Activated T-helper 1 cell treated with Interleukin-2 at 50 U/mL for 16 hours (primary cell): ENCODE measurements around the gene GRHL1.
"Not testable (repeated sequence)": the region's sequence is repeated elsewhere in the genome, so short reads cannot be mapped to it uniquely, and the experiment has no call there.

Experiments
- DNase-seq: peaks from one replicate; pipeline ENCODE4 v3.0.0-alpha.2; 2020; ENCODE audit warnings: low read depth

The GRHL1 gene

DNA sequence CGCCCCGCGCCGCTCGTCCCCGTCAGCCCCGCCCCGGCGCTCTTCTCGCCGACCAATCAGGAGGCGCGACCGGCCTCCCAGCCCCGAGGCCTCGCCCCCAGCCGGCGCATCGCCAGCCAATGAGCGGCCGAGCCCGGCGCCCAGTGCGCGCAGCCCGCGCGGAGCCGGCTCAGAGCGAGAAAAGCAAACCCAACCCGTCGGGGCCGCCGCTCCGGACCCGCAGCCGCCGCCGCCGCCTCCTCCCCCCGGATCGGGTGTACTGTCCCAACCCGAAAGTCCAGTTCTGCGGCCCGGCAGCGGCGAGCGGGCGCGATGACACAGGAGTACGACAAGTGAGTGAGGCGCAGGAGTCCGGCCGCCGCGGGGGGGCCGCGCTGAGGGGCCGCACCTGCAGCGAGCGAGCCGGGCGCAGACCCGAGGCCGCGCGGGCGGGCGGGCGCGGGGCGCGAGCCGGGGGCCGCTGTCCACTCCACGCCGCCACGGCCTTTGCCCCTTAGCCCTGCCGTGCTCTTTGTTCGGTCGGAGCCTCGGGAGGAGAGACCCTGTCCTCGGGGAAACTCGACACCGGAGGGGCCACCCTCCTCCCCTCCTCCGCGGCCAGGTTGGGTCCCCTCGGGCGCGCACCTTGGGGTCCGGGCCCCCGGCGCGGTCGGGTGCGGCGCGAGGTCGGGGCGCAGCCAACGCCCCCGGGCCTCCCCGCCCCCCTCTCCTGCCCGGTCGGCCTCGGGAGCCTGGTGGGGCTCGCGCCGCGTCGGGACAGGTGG, at the start of gene GRHL1:
Gene GRHL1, plus strand, starts transcription at position 172 of the 764 bp plus-strand sequence. Its CDS starts 141 bp downstream, at position 313.
- peak; percentile 87 for DNase-seq

DNA sequence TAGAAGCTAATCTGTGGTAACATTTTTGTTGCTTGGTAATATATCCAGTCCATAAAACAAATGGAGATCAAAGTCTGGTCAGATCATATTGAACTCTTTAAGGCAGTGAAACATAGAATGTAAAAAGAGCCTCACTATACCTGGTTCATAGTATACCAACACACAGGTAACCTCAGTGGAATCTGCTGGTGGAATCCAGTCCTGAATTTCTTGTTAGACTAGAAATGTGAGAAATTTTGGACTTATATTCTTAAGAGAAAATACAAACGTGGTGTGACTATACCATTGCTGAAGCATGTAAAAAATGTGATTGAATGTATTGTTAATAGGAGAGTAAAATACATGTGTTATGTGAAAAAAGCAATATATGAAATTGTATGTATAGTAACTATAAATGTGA, 46.1 kb upstream of the GRHL1 start:
- DNase-seq, result no peak

DNA sequence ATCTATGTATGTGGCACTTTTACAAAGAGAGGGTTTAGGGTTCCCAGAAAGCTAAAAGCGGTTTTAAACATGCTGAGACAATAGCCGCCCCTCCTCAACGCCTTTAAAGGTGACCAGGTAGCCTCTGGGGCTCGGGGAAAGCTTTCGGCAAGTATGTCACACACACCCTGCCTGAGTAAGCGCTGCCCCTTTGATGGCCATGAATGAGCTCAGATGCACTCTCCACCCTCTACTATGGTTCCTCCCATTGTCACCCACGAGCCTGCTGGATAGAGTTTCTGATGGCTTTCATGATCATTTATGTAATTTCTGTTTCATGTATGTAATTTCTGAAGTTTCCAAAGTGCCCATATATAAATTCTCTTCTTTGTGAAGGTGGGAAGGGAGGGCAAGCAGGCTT, 44.1 kb upstream of the GRHL1 start:
- no peak for DNase-seq

DNA sequence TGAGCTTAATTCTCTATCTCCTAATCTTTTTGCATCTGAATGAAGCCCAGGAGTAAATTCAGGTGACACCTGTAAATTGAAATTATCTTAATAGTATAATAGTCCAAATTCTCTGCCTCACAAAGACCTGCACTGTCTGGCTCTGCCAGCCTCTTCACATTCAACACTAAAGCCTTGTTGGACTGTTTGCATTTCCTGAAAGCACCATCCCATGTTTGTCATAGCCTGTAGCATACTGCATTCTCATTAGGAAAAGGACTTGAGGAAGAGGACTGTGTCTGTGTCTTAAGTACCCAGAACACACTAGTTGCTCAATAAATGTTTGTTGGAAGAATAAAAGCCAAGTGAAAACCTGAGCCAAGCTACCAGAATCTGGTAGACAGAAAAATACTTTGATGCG, 42.9 kb upstream of the GRHL1 start:
- no peak for DNase-seq

DNA sequence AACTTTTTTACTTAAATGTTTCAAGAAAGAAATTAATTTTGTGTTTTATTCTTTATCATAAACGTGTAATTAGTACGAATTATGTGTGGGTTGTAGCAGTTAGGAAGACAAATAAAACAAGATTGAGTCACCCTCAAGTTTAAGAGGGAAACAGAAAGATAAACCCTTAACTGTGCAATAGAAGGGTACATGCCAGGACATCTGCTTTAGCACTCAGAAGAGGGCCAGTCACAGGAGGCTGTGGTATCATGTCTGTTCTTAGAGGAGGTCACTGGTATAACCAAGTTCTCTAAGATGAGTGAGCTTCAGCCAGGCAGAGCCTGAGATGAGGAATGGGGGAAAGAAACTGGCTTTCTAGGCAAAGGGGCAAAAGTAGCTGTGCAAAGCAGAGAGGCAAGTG, 42.4 kb upstream of the GRHL1 start:
- DNase-seq, result no peak

- no peak for DNase-seq
These were observed 40.8 kb upstream of the GRHL1 start for GRCh38 chr2:9910699-9911098.

GRCh38 chr2:9912468-9912867, 39.0 kb upstream of the GRHL1 start:
- DNase-seq, result no peak

- no peak for DNase-seq
These were observed 37.0 kb upstream of the GRHL1 start for GRCh38 chr2:9914384-9915065.

- DNase-seq, result no peak
These were observed 33.2 kb upstream of the GRHL1 start for GRCh38 chr2:9918275-9918674.

DNA sequence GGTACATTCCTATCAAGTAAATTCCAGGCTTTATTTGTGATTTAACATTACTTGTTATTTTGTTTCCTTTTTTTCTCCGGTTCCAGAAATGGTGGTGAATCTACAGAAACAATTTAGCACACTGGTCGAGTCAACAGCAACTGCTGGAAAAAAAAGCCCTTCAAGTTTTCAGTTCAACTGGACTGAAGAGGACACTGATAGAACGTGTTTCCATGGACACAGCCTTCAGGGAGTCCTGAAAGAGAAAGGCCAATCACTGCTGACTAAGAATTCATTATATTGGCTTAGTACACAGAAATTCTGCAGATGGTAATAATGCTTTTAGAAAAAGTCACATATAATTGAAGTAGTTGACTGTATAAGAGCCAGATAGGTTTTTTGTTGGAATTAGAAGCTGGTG, 32.0 kb upstream of the GRHL1 start:
- DNase-seq, result no peak

DNA sequence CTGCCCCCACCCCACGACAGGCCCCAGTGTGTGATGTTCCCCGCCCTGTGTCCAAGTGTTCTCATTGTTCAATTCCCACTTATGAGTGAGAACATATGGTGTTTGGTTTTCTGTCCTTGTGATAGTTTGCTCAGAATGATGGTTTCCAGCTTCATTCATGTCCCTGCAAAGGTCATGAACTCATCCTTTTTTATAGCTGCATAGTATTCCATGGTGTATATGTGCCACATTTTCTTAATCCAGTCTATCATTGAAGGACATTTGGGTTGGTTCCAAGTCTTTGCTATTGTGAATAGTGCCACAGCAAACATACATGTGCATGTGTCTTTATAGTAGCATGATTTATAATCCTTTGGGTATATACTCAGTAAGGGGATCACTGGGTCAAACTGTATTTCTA, 24.5 kb upstream of the GRHL1 start:
- not testable (repeated sequence) for DNase-seq

- no peak for DNase-seq
These were observed 14.2 kb upstream of the GRHL1 start for GRCh38 chr2:9937258-9937657.

- DNase-seq, result no peak
These were observed 13.5 kb upstream of the GRHL1 start for GRCh38 chr2:9937968-9938367.

GRCh38 chr2:9939587-9940485, 11.7 kb upstream of the GRHL1 start:
- no peak for DNase-seq

- no peak for DNase-seq
These were observed 10.1 kb upstream of the GRHL1 start for GRCh38 chr2:9941196-9941995.

GRCh38 chr2:9941996-9942390, 9.5 kb upstream of the GRHL1 start:
- no peak for DNase-seq

- DNase-seq, result no peak
These were observed 7.1 kb upstream of the GRHL1 start for GRCh38 chr2:9944330-9944758.

DNA sequence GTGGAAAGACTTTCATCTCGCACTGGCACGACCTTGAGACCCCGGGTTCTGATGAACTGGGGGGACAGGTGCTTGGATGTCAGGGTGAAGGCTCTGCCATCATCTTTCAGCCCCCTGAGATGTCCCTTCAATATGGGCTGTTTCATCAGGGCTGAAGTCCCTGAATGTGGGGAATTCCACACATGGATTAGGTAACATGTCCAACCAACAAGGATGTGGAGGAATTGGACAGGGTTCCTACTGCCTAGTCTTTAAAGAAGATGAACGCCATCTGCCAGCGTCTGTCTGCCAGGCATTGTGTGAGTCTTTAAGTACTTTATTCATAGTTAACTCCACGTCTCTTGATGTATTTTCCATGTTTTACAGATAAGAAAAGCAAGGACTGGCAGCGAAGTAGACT, 5.9 kb upstream of the GRHL1 start:
- DNase-seq, result no peak

- no peak for DNase-seq
These were observed 5.4 kb upstream of the GRHL1 start for GRCh38 chr2:9946076-9946475.

DNA sequence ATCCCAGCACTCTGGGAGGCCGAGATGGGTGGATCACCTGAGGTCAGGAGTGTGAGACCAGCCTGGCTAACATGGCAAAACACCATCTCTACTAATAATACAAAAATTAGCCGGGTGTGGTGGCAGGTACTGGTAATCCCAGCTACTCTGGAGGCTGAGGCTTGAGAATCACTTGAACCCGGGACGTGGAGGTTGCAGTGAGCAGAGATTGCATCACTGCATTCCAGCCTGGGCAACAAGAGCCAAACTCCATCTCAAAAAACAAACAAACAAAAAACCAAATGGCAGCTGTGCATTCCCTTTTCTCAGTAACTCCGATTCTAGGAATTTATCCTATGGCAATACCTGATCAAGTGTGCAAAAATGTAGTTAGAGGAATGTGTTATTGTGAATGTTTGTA, 4.7 kb upstream of the GRHL1 start:
- DNase-seq, result no peak

DNA sequence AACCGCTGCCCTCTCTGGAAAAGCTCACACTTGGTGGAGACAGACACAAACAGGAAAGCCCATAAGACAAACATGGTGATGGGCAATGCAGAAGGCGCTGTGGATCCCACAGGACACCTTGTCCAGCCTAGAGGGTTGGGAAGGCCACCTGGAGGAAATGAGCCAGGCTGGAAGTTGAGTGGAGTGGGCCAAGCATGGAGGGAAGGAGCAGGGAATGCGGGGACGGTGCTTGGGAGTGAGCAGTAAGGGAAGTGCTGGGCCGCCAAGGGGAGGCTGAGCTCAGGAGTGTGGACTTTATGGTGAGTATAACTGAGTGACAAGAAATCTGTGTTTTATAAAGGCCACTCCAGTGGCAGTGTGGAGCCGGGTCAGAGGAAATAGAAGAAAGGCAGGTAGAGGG, 2.8 kb upstream of the GRHL1 start:
- DNase-seq, result no peak
